ENCODE data around the gene CTDP1.

- TF ChIP-seq TAF1 (IDR thresholded peaks at IDR 0.05; ENCODE audit: borderline replicate concordance, insufficient read depth, low read length) (no peak), POLR2AphosphoS5 (IDR thresholded peaks at IDR 0.05; ENCODE audit: low read depth, low read length) (no peak), SIN3A (IDR thresholded peaks at IDR 0.05; ENCODE audit: borderline replicate concordance, insufficient read depth, low read length) (no peak), REST (IDR thresholded peaks at IDR 0.05; ENCODE audit: insufficient read depth in 1 of 2, low read depth in 2 of 2, low read length in 2 of 2) (no peak), FOXP2 (optimal IDR thresholded peaks at IDR 0.05; ENCODE audit: borderline replicate concordance, extremely low read depth, extremely low read length, insufficient read depth) (no peak)
These were observed 107.9 kb downstream of the CTDP1 start for GRCh38 chr18:79787527-79787864.
